HUDEP-2 (cell line): Measurements from ENCODE around the gene CHL1.

ENCODE experiments used
- DNase-seq, 76 experiments: peaks; one replicate each; lab custom pipeline; 2025; ENCODE audit not compliant: unreplicated experiment in 76 of 76; lab: John Stamatoyannopoulos, UW

CHL1 gene

DNA sequence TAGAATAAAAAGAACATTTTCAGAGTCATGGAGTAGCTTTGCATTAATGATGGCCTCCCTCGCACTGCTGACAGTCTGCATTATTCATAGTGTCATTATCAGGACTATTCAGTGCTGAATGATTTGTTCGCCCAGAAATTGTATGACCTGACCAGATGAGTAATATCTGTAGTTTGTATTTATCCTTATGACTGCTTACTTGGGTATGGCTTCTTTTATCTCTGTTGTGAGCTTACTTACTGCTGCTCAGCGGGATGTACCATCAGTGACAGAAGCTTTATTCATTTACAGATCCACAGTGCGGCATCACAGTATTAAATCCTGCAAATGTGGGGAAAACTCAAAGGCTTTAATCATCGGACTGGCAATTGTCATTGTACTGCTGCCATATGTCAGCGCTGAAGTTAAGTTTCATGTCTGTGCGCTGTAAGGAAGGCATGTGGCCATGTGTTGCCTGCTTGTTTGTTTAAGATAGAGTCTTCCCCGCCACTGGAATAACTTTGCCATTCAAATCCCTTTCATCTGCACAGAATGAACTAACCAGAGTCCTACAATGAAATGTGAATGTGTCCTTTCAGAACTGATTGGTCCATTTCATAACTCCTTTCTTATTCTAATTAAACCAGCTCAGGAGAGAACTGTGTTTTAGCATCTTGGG lies 262.2 kb downstream of the CHL1 start:
- no peak for DNase-seq
